ENCODE results near the gene TMEM126A. TPM values are rescaled to one million over a fixed set of nuclear protein-coding genes. Genes with fewer than 3 reads are reported as not detected.

TMEM126A gene
- total and polyA plus RNA-seq, 2 experiments from 2014 or later = 24.7 to 71.1 TPM

DNA sequence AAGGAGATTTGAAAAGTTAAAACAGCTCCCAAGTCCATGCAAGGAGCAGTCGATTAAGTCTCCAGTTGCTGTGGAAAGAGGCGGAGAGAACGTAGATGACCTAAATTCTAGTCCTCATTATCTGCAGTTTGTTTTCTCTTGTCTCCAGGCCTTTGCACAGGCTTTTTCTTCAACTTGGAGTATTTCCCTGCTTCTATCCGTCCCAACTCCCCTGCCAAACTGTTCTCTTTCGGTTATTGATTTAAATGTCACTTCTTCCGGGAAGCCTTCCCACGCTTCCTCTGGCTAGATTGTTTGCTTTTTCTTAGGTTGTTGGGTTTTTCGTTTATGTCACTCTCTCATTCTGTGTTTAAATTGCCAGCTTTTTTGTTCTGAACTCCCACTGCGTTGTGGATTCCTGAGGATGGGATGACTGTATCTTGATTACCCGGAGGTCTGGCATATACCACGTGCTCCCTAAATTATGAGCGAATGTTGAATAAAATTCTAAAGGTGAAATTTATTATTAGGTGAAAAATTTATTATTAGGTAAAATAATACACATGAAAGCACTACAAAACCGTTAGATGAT, 18.9 kb upstream of the TMEM126A start (continued):
- TF ChIP-seq, protein P1, sequence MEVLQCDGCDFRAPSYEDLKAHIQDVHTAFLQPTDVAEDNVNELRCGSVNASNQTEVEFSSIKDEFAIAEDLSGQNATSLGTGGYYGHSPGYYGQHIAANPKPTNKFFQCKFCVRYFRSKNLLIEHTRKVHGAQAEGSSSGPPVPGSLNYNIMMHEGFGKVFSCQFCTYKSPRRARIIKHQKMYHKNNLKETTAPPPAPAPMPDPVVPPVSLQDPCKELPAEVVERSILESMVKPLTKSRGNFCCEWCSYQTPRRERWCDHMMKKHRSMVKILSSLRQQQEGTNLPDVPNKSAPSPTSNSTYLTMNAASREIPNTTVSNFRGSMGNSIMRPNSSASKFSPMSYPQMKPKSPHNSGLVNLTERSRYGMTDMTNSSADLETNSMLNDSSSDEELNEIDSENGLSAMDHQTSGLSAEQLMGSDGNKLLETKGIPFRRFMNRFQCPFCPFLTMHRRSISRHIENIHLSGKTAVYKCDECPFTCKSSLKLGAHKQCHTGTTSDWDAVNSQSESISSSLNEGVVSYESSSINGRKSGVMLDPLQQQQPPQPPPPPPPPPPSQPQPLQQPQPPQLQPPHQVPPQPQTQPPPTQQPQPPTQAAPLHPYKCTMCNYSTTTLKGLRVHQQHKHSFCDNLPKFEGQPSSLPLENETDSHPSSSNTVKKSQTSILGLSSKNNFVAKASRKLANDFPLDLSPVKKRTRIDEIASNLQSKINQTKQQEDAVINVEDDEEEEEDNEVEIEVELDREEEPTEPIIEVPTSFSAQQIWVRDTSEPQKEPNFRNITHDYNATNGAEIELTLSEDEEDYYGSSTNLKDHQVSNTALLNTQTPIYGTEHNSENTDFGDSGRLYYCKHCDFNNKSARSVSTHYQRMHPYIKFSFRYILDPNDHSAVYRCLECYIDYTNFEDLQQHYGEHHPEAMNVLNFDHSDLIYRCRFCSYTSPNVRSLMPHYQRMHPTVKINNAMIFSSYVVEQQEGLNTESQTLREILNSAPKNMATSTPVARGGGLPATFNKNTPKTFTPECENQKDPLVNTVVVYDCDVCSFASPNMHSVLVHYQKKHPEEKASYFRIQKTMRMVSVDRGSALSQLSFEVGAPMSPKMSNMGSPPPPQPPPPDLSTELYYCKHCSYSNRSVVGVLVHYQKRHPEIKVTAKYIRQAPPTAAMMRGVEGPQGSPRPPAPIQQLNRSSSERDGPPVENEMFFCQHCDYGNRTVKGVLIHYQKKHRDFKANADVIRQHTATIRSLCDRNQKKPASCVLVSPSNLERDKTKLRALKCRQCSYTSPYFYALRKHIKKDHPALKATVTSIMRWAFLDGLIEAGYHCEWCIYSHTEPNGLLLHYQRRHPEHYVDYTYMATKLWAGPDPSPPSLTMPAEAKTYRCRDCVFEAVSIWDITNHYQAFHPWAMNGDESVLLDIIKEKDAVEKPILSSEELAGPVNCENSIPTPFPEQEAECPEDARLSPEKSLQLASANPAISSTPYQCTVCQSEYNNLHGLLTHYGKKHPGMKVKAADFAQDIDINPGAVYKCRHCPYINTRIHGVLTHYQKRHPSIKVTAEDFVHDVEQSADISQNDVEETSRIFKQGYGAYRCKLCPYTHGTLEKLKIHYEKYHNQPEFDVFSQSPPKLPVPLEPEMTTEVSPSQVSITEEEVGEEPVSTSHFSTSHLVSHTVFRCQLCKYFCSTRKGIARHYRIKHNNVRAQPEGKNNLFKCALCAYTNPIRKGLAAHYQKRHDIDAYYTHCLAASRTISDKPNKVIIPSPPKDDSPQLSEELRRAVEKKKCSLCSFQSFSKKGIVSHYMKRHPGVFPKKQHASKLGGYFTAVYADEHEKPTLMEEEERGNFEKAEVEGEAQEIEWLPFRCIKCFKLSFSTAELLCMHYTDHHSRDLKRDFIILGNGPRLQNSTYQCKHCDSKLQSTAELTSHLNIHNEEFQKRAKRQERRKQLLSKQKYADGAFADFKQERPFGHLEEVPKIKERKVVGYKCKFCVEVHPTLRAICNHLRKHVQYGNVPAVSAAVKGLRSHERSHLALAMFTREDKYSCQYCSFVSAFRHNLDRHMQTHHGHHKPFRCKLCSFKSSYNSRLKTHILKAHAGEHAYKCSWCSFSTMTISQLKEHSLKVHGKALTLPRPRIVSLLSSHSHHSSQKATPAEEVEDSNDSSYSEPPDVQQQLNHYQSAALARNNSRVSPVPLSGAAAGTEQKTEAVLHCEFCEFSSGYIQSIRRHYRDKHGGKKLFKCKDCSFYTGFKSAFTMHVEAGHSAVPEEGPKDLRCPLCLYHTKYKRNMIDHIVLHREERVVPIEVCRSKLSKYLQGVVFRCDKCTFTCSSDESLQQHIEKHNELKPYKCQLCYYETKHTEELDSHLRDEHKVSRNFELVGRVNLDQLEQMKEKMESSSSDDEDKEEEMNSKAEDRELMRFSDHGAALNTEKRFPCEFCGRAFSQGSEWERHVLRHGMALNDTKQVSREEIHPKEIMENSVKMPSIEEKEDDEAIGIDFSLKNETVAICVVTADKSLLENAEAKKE (CRISPR knock-in tag; IDR thresholded peaks at IDR 0.05) = no peak
- TF ChIP-seq STAT1 (IDR thresholded peaks at IDR 0.05; ENCODE audit: unreplicated experiment) (no peak), ZNF114 (CRISPR knock-in tag; IDR thresholded peaks at IDR 0.05) (no peak)
- TF ChIP-seq, protein P2, sequence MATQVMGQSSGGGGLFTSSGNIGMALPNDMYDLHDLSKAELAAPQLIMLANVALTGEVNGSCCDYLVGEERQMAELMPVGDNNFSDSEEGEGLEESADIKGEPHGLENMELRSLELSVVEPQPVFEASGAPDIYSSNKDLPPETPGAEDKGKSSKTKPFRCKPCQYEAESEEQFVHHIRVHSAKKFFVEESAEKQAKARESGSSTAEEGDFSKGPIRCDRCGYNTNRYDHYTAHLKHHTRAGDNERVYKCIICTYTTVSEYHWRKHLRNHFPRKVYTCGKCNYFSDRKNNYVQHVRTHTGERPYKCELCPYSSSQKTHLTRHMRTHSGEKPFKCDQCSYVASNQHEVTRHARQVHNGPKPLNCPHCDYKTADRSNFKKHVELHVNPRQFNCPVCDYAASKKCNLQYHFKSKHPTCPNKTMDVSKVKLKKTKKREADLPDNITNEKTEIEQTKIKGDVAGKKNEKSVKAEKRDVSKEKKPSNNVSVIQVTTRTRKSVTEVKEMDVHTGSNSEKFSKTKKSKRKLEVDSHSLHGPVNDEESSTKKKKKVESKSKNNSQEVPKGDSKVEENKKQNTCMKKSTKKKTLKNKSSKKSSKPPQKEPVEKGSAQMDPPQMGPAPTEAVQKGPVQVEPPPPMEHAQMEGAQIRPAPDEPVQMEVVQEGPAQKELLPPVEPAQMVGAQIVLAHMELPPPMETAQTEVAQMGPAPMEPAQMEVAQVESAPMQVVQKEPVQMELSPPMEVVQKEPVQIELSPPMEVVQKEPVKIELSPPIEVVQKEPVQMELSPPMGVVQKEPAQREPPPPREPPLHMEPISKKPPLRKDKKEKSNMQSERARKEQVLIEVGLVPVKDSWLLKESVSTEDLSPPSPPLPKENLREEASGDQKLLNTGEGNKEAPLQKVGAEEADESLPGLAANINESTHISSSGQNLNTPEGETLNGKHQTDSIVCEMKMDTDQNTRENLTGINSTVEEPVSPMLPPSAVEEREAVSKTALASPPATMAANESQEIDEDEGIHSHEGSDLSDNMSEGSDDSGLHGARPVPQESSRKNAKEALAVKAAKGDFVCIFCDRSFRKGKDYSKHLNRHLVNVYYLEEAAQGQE (IDR thresholded peaks at IDR 0.05; ENCODE audit: unreplicated experiment) = no peak

DNA sequence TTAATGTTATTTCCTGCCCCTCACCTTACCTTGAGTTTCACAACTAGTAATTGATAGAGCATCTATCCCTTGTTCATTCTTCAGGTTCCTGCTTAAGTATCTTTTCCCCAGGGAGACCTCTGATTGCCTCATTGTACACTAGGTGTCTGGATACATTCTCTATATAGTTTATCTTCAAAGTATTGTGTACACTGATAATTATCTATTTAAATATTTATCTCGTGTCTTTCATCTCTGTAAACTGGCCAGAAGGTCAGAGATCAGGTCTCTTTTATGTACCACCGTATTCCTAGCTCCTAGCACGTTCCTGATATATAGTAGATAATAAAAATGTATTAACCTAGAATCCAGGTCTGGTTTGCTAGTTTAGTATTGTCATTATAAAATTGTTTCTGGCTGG, 13.0 kb upstream of the TMEM126A start:
- Histone ChIP-seq H3K79me2 (replicated peaks; ENCODE audit: insufficient read depth) (peaks cover 52% of the 10 kb centered on the region), H3K36me3 (ENCODE audit: insufficient read depth) (peaks cover 36% of the 10 kb centered on the region), H3K4me1 (ENCODE audit: insufficient read depth) (0 out of 2 replicates have a peak, but pooled peaks cover 1% of the 10 kb centered on the region), H3K9me2 (ENCODE audit: insufficient read depth) (no peaks in the 10 kb centered on the region), H3F3A (replicated peaks; ENCODE audit: low read depth) (0 out of 2 replicates have a peak, but pooled peaks cover 3% of the 10 kb centered on the region), H3K27me3 (ENCODE audit: insufficient read depth) (no peaks in the 10 kb centered on the region), H3K4me3 (no peak overlapping the region), H3K4me2 (no peak overlapping the region), H3K27ac (ENCODE audit: low read depth) (no peak overlapping the region), H2AFZ (no peak overlapping the region), H4K20me1 (replicated peaks; ENCODE audit: insufficient read depth) (no peaks in the 10 kb centered on the region; the same call in none of the 2 replicates)
- H3K4me1 Mint-ChIP-seq = no peaks in the 10 kb centered on the region
- TF ChIP-seq EZH2 (IDR thresholded peaks at IDR 0.05; ENCODE audit: low read depth, unreplicated experiment) = no peak
- TF ChIP-seq ZNF331 (CRISPR knock-in tag; IDR thresholded peaks at IDR 0.05; ENCODE audit: low read depth) = no peak
- TF ChIP-seq, protein P3, sequence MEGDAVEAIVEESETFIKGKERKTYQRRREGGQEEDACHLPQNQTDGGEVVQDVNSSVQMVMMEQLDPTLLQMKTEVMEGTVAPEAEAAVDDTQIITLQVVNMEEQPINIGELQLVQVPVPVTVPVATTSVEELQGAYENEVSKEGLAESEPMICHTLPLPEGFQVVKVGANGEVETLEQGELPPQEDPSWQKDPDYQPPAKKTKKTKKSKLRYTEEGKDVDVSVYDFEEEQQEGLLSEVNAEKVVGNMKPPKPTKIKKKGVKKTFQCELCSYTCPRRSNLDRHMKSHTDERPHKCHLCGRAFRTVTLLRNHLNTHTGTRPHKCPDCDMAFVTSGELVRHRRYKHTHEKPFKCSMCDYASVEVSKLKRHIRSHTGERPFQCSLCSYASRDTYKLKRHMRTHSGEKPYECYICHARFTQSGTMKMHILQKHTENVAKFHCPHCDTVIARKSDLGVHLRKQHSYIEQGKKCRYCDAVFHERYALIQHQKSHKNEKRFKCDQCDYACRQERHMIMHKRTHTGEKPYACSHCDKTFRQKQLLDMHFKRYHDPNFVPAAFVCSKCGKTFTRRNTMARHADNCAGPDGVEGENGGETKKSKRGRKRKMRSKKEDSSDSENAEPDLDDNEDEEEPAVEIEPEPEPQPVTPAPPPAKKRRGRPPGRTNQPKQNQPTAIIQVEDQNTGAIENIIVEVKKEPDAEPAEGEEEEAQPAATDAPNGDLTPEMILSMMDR (conservative IDR thresholded peaks at IDR 0.05; ENCODE audit: low read depth in 2 of 2) = no peak
- TF ChIP-seq STAT1 (IDR thresholded peaks at IDR 0.05; ENCODE audit: unreplicated experiment) = no peak
- no peak for TF ChIP-seq POLR2AphosphoS5 (IDR thresholded peaks at IDR 0.05; ENCODE audit: low read depth)
- no peak for TF ChIP-seq JUNB (IDR thresholded peaks at IDR 0.05; ENCODE audit: unreplicated experiment)
- TF ChIP-seq EZH2phosphoT487 (IDR thresholded peaks at IDR 0.05; ENCODE audit: unreplicated experiment) = no peak
- no peak for TF ChIP-seq NANOG (IDR thresholded peaks at IDR 0.05; ENCODE audit: borderline replicate concordance)
- no peak overlapping the region for H3K4me3 Mint-ChIP-seq
- DNase-seq (ENCODE audit: low spot score) (no peak), ATAC-seq (no peak)
- peaks cover 3% of the 10 kb centered on the region for H3K27me3 Mint-ChIP-seq (ENCODE audit: insufficient read depth, low read depth, poor library complexity)
- H3K36me3 Mint-ChIP-seq (ENCODE audit: low read depth) = peaks cover 45% of the 10 kb centered on the region
- H3K9me3 Mint-ChIP-seq = no peaks in the 10 kb centered on the region
- H3K27ac Mint-ChIP-seq = no peak overlapping the region

Measured in GM23338 (cell line).